ENCODE results near the gene SMG5.

Gene SMG5

DNA sequence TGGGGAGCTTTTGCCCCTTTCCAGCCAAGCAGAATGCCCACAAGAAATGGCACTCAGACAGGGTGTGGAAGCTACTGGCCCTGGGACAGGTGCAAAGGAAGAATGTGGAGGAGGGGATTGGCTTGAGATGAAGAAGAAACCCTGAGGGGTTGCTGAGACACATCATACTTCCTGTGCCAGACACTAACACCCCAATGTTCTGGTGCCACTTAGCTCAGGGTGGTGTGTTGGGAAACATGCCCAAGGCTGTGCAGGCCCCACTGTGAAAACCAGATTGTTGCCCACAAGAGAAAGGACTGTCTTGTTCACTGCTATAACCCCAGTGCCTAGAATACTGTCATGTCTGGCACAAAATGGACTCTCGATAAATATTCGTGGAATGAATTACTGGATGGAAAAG is 24.9 kb downstream of the SMG5 start:
- Histone ChIP-seq H3K36me3 (ENCODE audit: control insufficient read depth, insufficient read depth, low read length) (peaks cover 92% of the 10 kb centered on the region), H3K4me1 (ENCODE audit: control insufficient read depth, insufficient read depth, low read length, poor library complexity, severe bottlenecking) (peaks cover 29% of the 10 kb centered on the region), H3K27ac (ENCODE audit: low read depth, low read length, severe bottlenecking) (peak overlapping the region; percentile 31), H3K9me3 (ENCODE audit: control insufficient read depth, low read length) (no peaks in the 10 kb centered on the region), H3K4me3 (ENCODE audit: extremely low read depth, insufficient read depth, low read length, poor library complexity, severe bottlenecking) (no peak overlapping the region)
- WGBS, 2 experiments (ENCODE audit: insufficient coverage in 2 of 2), result 92% methylated on average over 2 of the region's 2 CpGs; no CpG with 5 or more reads in 1 of the 2 experiments

DNA sequence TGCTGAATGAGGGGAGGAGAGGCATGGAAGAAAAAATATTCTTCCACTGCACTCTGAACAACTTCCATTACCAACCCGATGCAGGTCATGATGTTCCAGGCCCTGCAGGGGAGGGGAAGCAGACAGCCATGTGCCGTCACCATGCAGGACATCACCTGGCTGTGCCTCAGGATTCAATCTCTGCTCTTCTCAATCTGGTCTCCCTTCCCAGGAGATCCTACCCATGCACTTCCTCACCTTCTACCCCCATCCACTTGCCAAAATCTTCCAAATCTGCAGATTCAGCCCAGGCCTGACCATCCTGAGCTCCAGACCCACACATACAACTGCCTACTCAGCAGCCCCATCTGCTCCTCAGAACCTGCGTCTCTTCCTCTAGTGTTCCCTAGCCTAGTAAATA is 29.0 kb downstream of the SMG5 start:
- H3K27ac ChIP-seq (ENCODE audit: low read depth, low read length, severe bottlenecking), result peak overlapping the region; percentile 37
- no peaks in the 10 kb centered on the region for H3K9me3 ChIP-seq (ENCODE audit: control insufficient read depth, low read length)
- H3K36me3 ChIP-seq (ENCODE audit: control insufficient read depth, insufficient read depth, low read length), result peaks cover 90% of the 10 kb centered on the region
- 93 to 100% methylated on average over 2 to 3 of the region's 3 CpGs for WGBS, 2 experiments (ENCODE audit: insufficient coverage in 2 of 2)
- H3K4me3 ChIP-seq (ENCODE audit: extremely low read depth, insufficient read depth, low read length, poor library complexity, severe bottlenecking), result no peak overlapping the region
- H3K4me1 ChIP-seq (ENCODE audit: control insufficient read depth, insufficient read depth, low read length, poor library complexity, severe bottlenecking), result peaks cover 68% of the 10 kb centered on the region

- no peaks in the 10 kb centered on the region for H3K9me3 ChIP-seq (ENCODE audit: control insufficient read depth, low read length)
- peaks cover 76% of the 10 kb centered on the region for H3K36me3 ChIP-seq (ENCODE audit: control insufficient read depth, insufficient read depth, low read length)
- H3K4me1 ChIP-seq (ENCODE audit: control insufficient read depth, insufficient read depth, low read length, poor library complexity, severe bottlenecking), result peaks cover 61% of the 10 kb centered on the region
- WGBS, 2 experiments (ENCODE audit: insufficient coverage in 2 of 2), result 74 to 86% methylated on average over 2 to 3 of the region's 3 CpGs
- peak overlapping the region; percentile 76 for H3K27ac ChIP-seq (ENCODE audit: low read depth, low read length, severe bottlenecking)
- H3K4me3 ChIP-seq (ENCODE audit: extremely low read depth, insufficient read depth, low read length, poor library complexity, severe bottlenecking), result no peak overlapping the region
These were observed 31.1 kb downstream of the SMG5 start for GRCh38 chr1:156251527-156251926.

- peaks cover 60% of the 10 kb centered on the region for H3K36me3 ChIP-seq (ENCODE audit: control insufficient read depth, insufficient read depth, low read length)
- no peak overlapping the region for H3K4me3 ChIP-seq (ENCODE audit: extremely low read depth, insufficient read depth, low read length, poor library complexity, severe bottlenecking)
- whole genome bisulfite sequencing, 2 experiments (ENCODE audit: insufficient coverage in 2 of 2), result 90 to 98% methylated on average over 2 to 4 of the region's 5 CpGs
- H3K9me3 ChIP-seq (ENCODE audit: control insufficient read depth, low read length), result no peaks in the 10 kb centered on the region
- peak overlapping the region; percentile 10 for H3K27ac ChIP-seq (ENCODE audit: low read depth, low read length, severe bottlenecking)
- peaks cover 57% of the 10 kb centered on the region for H3K4me1 ChIP-seq (ENCODE audit: control insufficient read depth, insufficient read depth, low read length, poor library complexity, severe bottlenecking)
These were observed 33.0 kb downstream of the SMG5 start for GRCh38 chr1:156249593-156249992.

DNA sequence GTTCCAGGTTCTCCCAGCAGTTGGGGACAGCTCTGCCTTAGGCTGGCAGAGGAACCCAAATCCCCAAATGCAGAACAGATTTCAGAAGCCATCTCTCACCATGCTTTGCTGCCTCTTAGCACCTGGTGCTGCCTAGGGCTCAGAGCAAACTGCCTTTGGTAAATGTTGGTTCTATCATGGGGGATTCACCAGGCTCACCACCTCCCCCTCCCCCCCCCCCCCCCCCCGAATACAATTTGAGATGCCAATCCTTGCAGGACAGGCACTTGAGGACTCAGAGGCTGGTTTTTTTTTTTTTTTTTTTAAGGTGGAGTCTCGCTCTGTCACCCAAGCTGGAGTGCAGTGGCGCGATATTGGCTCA is 34.3 kb downstream of the SMG5 start:
- Histone ChIP-seq H3K27ac (ENCODE audit: low read depth, low read length, severe bottlenecking) (peak overlapping the region; percentile 41), H3K36me3 (ENCODE audit: control insufficient read depth, insufficient read depth, low read length) (peaks cover 47% of the 10 kb centered on the region), H3K4me1 (ENCODE audit: control insufficient read depth, insufficient read depth, low read length, poor library complexity, severe bottlenecking) (peaks cover 52% of the 10 kb centered on the region), H3K4me3 (ENCODE audit: extremely low read depth, insufficient read depth, low read length, poor library complexity, severe bottlenecking) (no peak overlapping the region), H3K9me3 (ENCODE audit: control insufficient read depth, low read length) (no peaks in the 10 kb centered on the region)
- WGBS, 2 experiments (ENCODE audit: insufficient coverage in 2 of 2), result no CpG with 5 or more reads among the region's 4 CpGs

- Histone ChIP-seq H3K9me3 (ENCODE audit: control insufficient read depth, low read length) (no peaks in the 10 kb centered on the region), H3K4me1 (ENCODE audit: control insufficient read depth, insufficient read depth, low read length, poor library complexity, severe bottlenecking) (peaks cover 48% of the 10 kb centered on the region), H3K4me3 (ENCODE audit: extremely low read depth, insufficient read depth, low read length, poor library complexity, severe bottlenecking) (no peak within 1 kb of the TSS), H3K27ac (ENCODE audit: low read depth, low read length, severe bottlenecking) (peak within 1 kb of the TSS; percentile 41), H3K36me3 (ENCODE audit: control insufficient read depth, insufficient read depth, low read length) (peaks cover 41% of the 10 kb centered on the region)
- 75 to 89% methylated on average over 13 to 14 of the region's 16 CpGs for WGBS, 2 experiments (ENCODE audit: insufficient coverage in 2 of 2)
These were observed 34.9 kb downstream of the SMG5 start, which contains the start of gene PAQR6 for GRCh38 chr1:156247460-156248322. TSS of gene PAQR6 (minus strand) at chr1:156248056. CDS start at chr1:156246731, 1,325 bp downstream.

DNA sequence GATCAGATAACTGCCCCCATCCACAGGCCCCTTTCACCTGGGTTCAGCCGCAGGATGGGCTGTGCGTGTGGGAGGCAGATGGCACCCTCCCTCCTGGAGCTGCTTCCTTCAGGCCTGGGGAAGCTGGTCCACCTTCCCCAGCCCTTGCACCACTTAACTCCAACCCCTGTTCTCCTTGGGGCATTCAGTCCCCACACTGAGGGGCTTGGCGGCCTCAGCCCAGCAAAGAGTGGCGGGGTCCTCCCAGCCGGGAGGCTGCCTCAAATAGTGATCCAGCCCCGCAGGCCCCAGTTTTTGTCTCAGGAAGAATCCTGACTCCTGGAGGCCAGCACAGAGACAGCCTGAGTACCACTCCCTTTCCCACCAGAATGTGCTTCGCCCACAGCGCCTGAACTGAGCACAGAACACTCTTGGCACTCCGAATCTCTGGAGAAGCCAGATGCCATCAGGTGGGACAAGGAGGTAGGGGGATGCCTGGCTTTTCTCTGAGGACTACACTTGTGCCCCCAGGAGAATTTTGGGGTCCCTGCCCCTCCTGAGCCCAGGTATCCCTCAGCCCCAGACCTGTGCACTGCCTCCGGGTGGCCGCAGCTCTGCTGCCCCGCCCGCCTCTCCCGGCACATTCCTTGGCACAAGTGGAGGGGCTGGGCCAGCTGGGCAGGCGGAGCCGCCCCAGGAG is 35.7 kb downstream of the SMG5 start:
- Histone ChIP-seq H3K4me3 (ENCODE audit: extremely low read depth, insufficient read depth, low read length, poor library complexity, severe bottlenecking) (no peak overlapping the region), H3K4me1 (ENCODE audit: control insufficient read depth, insufficient read depth, low read length, poor library complexity, severe bottlenecking) (peaks cover 40% of the 10 kb centered on the region), H3K27ac (ENCODE audit: low read depth, low read length, severe bottlenecking) (no peak overlapping the region), H3K9me3 (ENCODE audit: control insufficient read depth, low read length) (no peaks in the 10 kb centered on the region), H3K36me3 (ENCODE audit: control insufficient read depth, insufficient read depth, low read length) (peaks cover 33% of the 10 kb centered on the region)
- WGBS, 2 experiments (ENCODE audit: insufficient coverage in 2 of 2), result 93 to 96% methylated on average over 12 to 13 of the region's 16 CpGs

- Histone ChIP-seq H3K9me3 (ENCODE audit: control insufficient read depth, low read length) (no peaks in the 10 kb centered on the region), H3K36me3 (ENCODE audit: control insufficient read depth, insufficient read depth, low read length) (peaks cover 32% of the 10 kb centered on the region), H3K4me3 (ENCODE audit: extremely low read depth, insufficient read depth, low read length, poor library complexity, severe bottlenecking) (no peak overlapping the region), H3K27ac (ENCODE audit: low read depth, low read length, severe bottlenecking) (no peak overlapping the region), H3K4me1 (ENCODE audit: control insufficient read depth, insufficient read depth, low read length, poor library complexity, severe bottlenecking) (peaks cover 40% of the 10 kb centered on the region)
- 83 to 97% methylated on average over 3 to 8 of the region's 10 CpGs for WGBS, 2 experiments (ENCODE audit: insufficient coverage in 2 of 2)
These were observed 36.3 kb downstream of the SMG5 start for GRCh38 chr1:156246241-156246780.

- Histone ChIP-seq H3K36me3 (ENCODE audit: control insufficient read depth, insufficient read depth, low read length) (peaks cover 26% of the 10 kb centered on the region), H3K9me3 (ENCODE audit: control insufficient read depth, low read length) (no peaks in the 10 kb centered on the region), H3K27ac (ENCODE audit: low read depth, low read length, severe bottlenecking) (no peak overlapping the region), H3K4me3 (ENCODE audit: extremely low read depth, insufficient read depth, low read length, poor library complexity, severe bottlenecking) (no peak overlapping the region), H3K4me1 (ENCODE audit: control insufficient read depth, insufficient read depth, low read length, poor library complexity, severe bottlenecking) (peaks cover 35% of the 10 kb centered on the region)
- WGBS, 2 experiments (ENCODE audit: insufficient coverage in 2 of 2), result 47 to 55% methylated on average over 51 to 58 of the region's 69 CpGs
These were observed 37.0 kb downstream of the SMG5 start for GRCh38 chr1:156245451-156246232.

GRCh38 chr1:156244712-156245111 is 37.9 kb downstream of the SMG5 start:
- Histone ChIP-seq H3K4me3 (ENCODE audit: extremely low read depth, insufficient read depth, low read length, poor library complexity, severe bottlenecking) (no peak overlapping the region), H3K9me3 (ENCODE audit: control insufficient read depth, low read length) (no peaks in the 10 kb centered on the region), H3K27ac (ENCODE audit: low read depth, low read length, severe bottlenecking) (no peak overlapping the region), H3K36me3 (ENCODE audit: control insufficient read depth, insufficient read depth, low read length) (peaks cover 21% of the 10 kb centered on the region), H3K4me1 (ENCODE audit: control insufficient read depth, insufficient read depth, low read length, poor library complexity, severe bottlenecking) (peaks cover 26% of the 10 kb centered on the region)
- 96% methylated on average over 17 of the region's 17 CpGs for WGBS, 2 experiments (ENCODE audit: insufficient coverage in 2 of 2)
